WERI-Rb-1 (cell line): ENCODE results near the gene SEC23IP.

ENCODE experiments used
- DNase-seq: peaks from one replicate; pipeline ENCODE4 v3.0.0-alpha.2; 2020
- H3K27ac ChIP-seq: fragments of 250-450 bp; sonication (Bioruptor Pico); 2 replicates; pipeline ENCODE4 v1.5.1; 2020; ENCODE audit warnings: mild to moderate bottlenecking, moderate library complexity
- H3K27me3 ChIP-seq: fragments of 250-450 bp; sonication (Bioruptor Pico); 2 replicates; pipeline ENCODE4 v1.5.1; 2021; ENCODE audit warnings: mild to moderate bottlenecking, low read depth, moderate library complexity; ENCODE audit not compliant: insufficient read depth, severe bottlenecking
- H3K36me3 ChIP-seq: fragments of 250-450 bp; sonication (Bioruptor Pico); 2 replicates; pipeline ENCODE4 v1.5.1; 2020; ENCODE audit warnings: mild to moderate bottlenecking, moderate library complexity
- H3K4me3 ChIP-seq: 2 replicates; pipeline ENCODE4 v1.5.1; 2011; ENCODE audit warnings: low read depth, mild to moderate bottlenecking, control low read depth, low read length
- H3K9me3 ChIP-seq: fragments of 250-450 bp; sonication (Bioruptor Pico); 2 replicates; pipeline ENCODE4 v1.5.1; 2021; ENCODE audit warnings: mild to moderate bottlenecking, moderate library complexity; ENCODE audit not compliant: severe bottlenecking
- CTCF ChIP-seq: IDR thresholded peaks from 2 replicates; pipeline ENCODE4 v1.5.1; 2011; ENCODE audit warnings: low read depth, mild to moderate bottlenecking, control low read depth, inconsistent platforms, low read length

Gene SEC23IP

DNA sequence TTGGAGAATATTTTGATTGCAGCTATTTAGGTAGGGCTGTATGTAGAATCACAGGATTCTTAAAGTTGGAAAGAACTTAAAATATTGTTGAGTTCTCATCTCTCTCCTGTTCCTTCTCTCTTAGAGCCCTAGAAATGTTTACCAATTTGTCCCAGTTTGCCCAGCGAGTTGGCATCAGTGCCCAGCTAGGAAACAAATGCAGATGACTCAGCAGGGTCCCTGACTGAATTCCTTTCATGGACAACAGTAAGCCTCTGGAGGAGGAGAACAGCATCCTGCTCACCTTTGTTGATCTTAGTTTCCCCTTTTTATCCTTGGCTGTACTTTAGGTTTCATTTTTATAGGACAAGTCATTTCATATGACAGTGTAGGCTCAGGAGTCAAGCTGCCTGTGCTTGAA, 89.3 kb downstream of the SEC23IP start:
- H3K9me3 ChIP-seq, result peaks cover 2% of the 10 kb centered on the region
- no peak for DNase-seq
- no peak for TF ChIP-seq CTCF
- H3K27ac ChIP-seq, result no peak overlapping the region
- no peaks in the 10 kb centered on the region for H3K36me3 ChIP-seq
- H3K4me3 ChIP-seq, result no peak overlapping the region
- no peaks in the 10 kb centered on the region for H3K27me3 ChIP-seq

- Histone ChIP-seq H3K4me3 (no peak overlapping the region), H3K27me3 (no peaks in the 10 kb centered on the region), H3K27ac (no peak overlapping the region), H3K9me3 (peaks cover 2% of the 10 kb centered on the region), H3K36me3 (no peaks in the 10 kb centered on the region)
- TF ChIP-seq CTCF, result no peak
- DNase-seq, result no peak
These were observed 95.8 kb downstream of the SEC23IP start for GRCh38 chr10:119988333-119988732.

DNA sequence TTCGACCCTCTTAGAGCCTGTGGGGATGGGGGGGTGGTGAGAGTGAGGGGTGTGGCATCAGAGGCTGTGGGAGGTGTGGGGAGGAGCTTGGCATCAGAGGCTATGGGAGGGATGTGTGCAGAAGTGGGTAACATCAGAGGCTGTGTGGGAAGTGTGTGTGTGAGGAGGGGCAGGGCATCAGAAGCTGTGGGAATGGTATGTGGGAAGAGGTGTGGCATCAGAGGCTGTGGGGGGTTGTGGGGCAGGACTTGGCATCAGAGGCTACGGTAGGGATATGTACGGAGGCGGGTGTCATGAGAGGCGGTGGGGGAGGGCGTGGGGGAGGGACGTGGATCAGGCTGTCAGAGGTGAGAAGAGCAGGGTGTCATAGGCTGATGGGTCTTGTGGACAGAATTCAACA, 97.4 kb downstream of the SEC23IP start:
- Histone ChIP-seq H3K27me3 (no peaks in the 10 kb centered on the region), H3K4me3 (no peak overlapping the region), H3K27ac (no peak overlapping the region), H3K36me3 (no peaks in the 10 kb centered on the region), H3K9me3 (peaks cover 2% of the 10 kb centered on the region)
- TF ChIP-seq CTCF, result no peak
- no peak for DNase-seq

- Histone ChIP-seq H3K27me3 (no peaks in the 10 kb centered on the region), H3K36me3 (no peaks in the 10 kb centered on the region), H3K4me3 (no peak overlapping the region), H3K9me3 (peaks cover 2% of the 10 kb centered on the region), H3K27ac (no peak overlapping the region)
- no peak for TF ChIP-seq CTCF
- no peak for DNase-seq
These were observed 98.5 kb downstream of the SEC23IP start for GRCh38 chr10:119991066-119991465.

GRCh38 chr10:119991816-119992215, 99.3 kb downstream of the SEC23IP start:
- TF ChIP-seq CTCF, result no peak
- Histone ChIP-seq H3K27ac (no peak overlapping the region), H3K36me3 (no peaks in the 10 kb centered on the region), H3K27me3 (no peaks in the 10 kb centered on the region), H3K9me3 (no peaks in the 10 kb centered on the region), H3K4me3 (no peak overlapping the region)
- DNase-seq, result no peak
